HG02870 (cell line): ENCODE data around the gene MAP1S.

Experiments
- ATAC-seq: cut with Tn5 transposase; IDR thresholded peaks from one replicate; pipeline ENCODE4 v1.9.1; 2021; ENCODE audit warnings: mild to moderate bottlenecking, moderate library complexity; ENCODE audit not compliant: unreplicated experiment

The MAP1S gene, protein sequence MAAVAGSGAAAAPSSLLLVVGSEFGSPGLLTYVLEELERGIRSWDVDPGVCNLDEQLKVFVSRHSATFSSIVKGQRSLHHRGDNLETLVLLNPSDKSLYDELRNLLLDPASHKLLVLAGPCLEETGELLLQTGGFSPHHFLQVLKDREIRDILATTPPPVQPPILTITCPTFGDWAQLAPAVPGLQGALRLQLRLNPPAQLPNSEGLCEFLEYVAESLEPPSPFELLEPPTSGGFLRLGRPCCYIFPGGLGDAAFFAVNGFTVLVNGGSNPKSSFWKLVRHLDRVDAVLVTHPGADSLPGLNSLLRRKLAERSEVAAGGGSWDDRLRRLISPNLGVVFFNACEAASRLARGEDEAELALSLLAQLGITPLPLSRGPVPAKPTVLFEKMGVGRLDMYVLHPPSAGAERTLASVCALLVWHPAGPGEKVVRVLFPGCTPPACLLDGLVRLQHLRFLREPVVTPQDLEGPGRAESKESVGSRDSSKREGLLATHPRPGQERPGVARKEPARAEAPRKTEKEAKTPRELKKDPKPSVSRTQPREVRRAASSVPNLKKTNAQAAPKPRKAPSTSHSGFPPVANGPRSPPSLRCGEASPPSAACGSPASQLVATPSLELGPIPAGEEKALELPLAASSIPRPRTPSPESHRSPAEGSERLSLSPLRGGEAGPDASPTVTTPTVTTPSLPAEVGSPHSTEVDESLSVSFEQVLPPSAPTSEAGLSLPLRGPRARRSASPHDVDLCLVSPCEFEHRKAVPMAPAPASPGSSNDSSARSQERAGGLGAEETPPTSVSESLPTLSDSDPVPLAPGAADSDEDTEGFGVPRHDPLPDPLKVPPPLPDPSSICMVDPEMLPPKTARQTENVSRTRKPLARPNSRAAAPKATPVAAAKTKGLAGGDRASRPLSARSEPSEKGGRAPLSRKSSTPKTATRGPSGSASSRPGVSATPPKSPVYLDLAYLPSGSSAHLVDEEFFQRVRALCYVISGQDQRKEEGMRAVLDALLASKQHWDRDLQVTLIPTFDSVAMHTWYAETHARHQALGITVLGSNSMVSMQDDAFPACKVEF

DNA sequence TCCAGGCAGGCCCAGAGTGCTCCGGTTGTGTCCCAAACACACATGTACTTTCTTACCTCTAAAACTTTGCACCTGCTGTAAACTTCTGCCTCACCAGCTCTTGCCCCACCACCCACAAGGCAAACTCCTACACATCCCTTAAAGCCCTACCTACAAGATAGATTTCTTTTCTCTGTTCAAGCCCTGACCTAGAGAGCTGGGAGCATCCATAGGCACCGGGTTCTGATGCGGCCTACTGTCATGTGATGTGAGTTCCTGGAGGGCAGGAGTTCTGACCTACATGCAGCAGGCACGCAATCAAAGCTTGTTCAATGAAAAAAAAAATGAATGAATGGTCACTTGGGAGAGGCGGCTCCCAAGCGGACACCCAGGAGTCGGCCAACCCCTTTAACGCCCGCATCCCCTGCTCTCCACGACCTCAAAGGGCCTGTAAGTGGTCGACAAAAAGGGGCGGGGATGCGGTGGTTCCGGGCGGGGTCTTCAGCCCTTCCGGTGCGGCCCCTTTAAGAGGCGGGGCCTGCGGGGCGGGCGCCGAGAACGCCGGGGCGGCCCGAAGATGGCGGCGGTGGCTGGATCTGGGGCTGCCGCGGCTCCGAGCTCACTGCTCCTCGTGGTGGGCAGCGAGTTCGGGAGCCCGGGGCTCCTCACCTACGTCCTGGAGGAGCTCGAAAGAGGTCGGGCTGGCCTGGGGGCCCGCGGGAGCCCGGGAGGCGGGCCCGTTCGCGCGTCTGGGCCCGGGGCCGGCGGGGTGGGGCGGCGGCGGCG lies at the start of gene MAP1S:
Gene MAP1S (plus strand): TSS at position 534 of the 765 bp plus-strand sequence. CDS start 23 bp downstream, at position 557.
- peak; percentile 65 for ATAC-seq

- ATAC-seq, result no peak
Measured at GRCh38 chr19:17671906-17672305, 47.4 kb upstream of the MAP1S start.

DNA sequence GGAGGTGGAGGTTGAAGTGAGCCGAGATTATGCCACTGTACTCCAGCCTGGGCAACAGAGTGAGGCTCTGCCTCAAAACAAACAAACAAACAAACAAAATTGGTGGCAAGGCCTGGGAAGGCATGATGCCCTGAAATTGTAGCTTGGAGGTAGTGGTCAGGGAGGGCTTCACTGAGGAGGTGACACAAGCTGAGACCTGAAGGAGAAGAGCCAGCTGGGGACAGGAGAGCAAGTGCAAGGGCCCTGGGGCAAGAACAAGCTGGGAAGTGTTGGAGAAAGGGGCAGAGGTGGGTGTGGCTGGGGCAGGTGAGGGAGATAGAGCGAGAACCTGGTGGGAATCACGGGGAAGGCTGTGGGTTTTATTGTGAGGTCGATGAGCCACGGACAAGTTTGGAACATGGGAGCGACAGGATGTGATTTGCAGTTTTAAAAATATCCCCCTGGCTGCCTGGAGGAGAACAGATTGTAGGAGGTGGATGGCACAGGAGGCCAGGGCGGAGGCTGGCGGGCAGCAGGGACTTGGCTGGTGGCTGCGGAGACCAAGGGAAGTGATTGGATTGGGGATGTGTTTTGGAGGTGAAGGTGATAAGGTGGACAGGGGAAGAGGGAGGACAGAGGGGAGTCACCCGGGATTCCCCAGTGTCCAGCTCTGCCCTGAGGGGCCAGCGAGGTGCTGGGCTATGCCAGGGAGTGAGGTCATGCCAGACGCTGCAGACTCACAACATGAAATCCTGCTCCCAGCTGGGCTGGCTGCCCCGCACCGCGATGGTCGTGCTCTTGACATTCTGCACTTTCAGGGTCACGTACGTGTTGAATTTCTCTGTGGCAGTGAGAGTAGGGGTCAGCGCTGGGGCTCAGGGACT lies 45.1 kb upstream of the MAP1S start:
- no peak for ATAC-seq

GRCh38 chr19:17676295-17676694 lies 43.0 kb upstream of the MAP1S start:
- ATAC-seq, result no peak

DNA sequence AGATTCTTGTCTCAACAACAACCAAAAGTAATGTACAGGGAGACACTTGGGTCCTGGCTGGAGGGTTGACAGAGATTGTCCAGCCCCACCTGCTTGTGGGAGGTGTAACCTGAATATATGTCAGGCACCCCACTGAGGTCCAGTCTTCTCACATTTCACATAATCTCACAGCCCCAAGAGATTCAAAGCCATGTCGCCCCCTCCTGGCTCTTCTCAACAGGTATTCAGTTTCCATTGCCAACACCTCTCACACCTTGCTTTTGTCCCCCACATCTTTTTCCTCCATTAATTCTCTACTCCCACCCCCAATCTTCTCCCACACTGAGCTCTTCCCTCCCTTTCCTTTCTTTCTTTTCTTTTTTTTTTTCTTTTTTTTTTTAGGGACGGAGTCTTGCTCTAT lies 42.3 kb upstream of the MAP1S start:
- ATAC-seq, result no peak

DNA sequence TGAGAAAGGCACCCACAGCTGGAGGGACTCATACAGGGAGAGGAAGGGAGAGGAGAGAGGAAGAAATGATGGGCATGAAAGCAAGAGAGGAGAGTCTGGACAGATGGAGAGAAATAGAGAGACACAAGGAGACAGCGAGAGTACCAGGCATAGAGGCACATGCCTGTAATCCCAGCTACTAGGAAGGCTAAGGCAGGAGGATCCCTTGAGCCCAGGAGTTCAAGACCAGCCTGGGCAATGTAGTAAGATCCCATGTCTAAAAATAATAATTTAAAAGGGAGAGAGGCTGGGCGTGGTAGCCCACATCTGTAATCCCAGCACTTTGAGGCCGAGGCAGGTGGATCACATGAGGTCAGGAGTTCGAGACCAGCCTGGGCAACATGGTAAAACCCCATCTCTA lies 40.4 kb upstream of the MAP1S start:
- no peak for ATAC-seq

GRCh38 chr19:17679526-17680229 lies 39.6 kb upstream of the MAP1S start:
- ATAC-seq, result no peak

GRCh38 chr19:17680230-17680722 lies 39.0 kb upstream of the MAP1S start:
- ATAC-seq, result no peak

GRCh38 chr19:17681505-17682125 lies 37.7 kb upstream of the MAP1S start:
- no peak for ATAC-seq

- no peak for ATAC-seq
Measured at GRCh38 chr19:17682273-17682672, 37.0 kb upstream of the MAP1S start.

DNA sequence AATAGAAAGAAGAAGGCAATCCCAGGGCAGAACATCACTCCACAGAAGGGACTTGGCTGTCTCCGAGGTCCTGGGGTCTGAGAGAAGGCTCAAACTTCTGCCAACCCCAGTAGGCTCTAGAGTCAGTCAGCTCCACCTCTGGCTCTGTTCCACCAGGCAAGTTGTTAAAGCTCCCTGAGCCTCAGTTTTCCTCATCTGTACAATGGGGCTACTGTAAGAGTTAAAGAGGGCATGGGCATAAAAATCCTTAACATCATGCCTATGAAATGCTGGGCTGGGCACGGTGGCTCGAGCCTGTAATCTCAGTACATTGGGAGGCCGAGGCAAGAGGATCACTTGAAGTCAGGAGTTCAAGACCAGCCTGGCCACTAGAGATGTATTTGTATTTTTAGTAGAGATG lies 36.2 kb upstream of the MAP1S start:
- ATAC-seq, result no peak

GRCh38 chr19:17684256-17684655 lies 35.0 kb upstream of the MAP1S start:
- no peak for ATAC-seq

DNA sequence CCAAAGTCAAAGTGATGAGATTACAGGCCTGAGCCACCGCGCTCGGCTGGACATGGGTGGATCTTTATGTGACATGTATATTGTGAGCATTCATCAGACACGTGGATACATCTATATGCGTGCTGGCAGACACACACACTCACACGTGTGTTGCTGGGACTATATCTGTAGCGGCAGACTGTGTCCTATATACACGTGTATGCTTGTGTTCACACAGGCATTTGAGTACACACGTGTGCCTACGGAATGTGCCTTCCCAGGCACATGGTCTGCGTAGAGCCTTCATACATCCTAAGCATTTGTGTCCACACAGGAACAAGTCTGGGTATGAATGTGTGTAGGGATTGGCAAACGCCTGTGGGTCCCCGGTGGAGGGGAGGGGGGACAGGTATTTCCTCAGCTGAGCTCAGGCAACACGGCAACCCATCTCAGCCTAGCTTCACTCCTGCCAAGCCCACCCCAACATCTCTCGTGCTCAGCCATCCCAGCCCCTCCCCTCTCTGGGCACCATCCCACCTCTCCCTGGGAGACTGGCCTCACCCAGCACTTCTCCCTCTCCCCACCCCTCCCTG lies 33.7 kb upstream of the MAP1S start:
- ATAC-seq, result no peak

DNA sequence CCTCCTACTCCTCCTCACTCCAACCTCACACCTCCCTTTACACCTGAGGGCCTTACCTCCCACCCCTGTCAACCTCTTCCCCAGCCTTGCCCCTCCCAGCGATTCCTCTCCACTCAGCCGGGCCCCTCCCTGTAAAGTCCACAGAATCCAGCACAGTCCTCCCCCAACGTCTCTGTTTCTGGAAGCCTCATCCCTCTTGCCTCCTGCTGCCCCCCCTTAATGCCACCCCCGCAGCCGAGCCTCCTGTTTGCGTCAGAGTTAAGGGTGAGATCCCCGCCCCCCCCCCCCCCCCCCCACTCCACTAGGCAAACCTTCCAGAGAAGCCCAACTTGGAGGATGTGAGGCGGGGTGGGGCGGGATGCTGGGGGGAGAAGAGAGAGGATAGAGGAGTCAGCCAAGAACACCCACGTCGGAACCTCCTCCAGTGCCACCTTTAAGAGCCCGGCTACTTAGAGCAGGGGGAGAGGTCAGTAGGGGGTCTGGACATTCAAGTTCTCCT lies 33.2 kb upstream of the MAP1S start:
- no peak for ATAC-seq

DNA sequence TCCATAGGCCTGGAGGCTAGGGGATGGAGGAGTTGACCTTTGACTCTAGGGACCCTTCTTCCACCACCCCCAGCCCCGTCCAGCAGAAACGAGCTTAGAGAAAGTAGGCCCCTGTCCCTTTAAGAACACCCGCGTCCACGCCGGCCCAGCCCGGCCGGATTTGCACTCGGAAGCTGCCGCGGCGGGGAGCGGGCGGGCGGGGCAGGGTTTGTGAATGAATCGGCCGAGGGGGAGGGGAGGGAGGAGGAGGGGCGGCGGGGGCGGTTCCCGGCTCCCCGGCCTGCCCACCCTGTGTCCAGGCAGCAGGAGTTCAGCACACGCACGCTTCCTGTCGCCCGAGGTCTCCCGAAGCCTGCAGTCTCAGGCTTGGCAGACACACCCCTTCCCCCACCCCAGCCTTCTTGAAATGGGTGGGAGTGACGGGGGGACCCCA lies 32.7 kb upstream of the MAP1S start:
- ATAC-seq, result no peak

DNA sequence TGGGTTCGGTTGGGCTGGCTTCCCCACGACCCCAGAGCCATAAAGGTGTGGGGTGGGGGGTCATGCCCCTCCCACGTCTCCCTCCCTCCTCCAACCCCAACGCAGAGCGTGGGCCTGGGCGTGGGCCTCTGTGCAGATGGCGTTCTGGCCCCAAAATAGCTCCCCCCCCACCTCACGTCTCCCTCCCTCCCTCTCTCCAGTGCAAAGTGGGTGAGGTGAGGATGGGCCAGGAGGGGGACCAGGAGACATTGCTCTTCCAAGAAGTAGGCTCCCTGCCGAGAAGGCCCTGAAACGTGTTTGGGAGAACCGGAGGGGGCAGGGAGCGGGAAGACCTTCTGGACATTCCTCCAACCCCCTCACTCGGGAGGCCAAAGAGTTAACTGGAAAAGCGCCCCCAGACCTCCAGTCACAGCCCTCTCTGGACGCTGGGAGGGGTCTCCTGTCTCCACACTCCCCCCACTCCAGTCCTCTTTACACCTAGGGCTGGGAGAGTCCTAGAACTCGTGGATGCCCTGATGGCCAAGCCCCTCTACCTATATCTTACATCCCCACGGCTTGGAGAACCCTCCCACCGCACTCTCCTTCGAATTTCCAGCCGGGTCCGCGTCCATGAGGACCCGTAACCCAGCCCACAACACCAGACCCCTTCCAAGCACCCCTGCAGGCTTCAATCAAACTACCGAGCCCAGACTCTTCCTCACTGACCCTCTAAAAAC lies 32.0 kb upstream of the MAP1S start:
- no peak for ATAC-seq
